Natural killer cell (primary cell): ENCODE data around the gene GCSAM. TPM values are rescaled to one million over a fixed set of nuclear protein-coding genes. Genes with fewer than 3 reads are reported as not detected.

Experiments used
- ATAC-seq, 3 donors: fragments of 150-1000 bp in 2 of 3; fragments of 200-7000 bp in 1 of 3; cut with Tn5 transposase; 1 replicate in 1 of 3; 2 replicates in 2 of 3; pipeline ENCODE4 v1.10.0; 2021; ENCODE audit warnings: mild to moderate bottlenecking in 2 of 3, moderate library complexity in 2 of 3
- DNase-seq, 2 donors: peaks; one replicate each; pipeline versions ENCODE4 v3.0.0 to v3.0.0-alpha.2; 2013 to 2021; ENCODE audit warnings: mixed read lengths in 1 of 2
- H3K27ac ChIP-seq: one replicate; pipeline ENCODE4 v1.5.1; 2013; ENCODE audit warnings: mild to moderate bottlenecking, low read length
- H3K27me3 ChIP-seq: one replicate; pipeline ENCODE4 v1.6.1; 2013; ENCODE audit warnings: low read length; ENCODE audit not compliant: control insufficient read depth, insufficient read depth
- H3K36me3 ChIP-seq: one replicate; pipeline ENCODE4 v1.6.1; 2013; ENCODE audit warnings: low read length; ENCODE audit not compliant: control insufficient read depth, insufficient read depth
- H3K4me1 ChIP-seq: one replicate; pipeline ENCODE4 v1.6.1; 2013; ENCODE audit warnings: low read length; ENCODE audit not compliant: control insufficient read depth, insufficient read depth
- H3K4me3 ChIP-seq: one replicate; pipeline ENCODE4 v1.5.1; 2013; ENCODE audit warnings: low read length
- H3K9me3 ChIP-seq: one replicate; pipeline ENCODE4 v1.6.1; 2013; ENCODE audit warnings: low read length; ENCODE audit not compliant: control insufficient read depth, insufficient read depth
- H3K27ac Mint-ChIP-seq, 2 donors: one replicate each; pipeline ENCODE4 v1.8.0; 2022; ENCODE audit warnings: mild to moderate bottlenecking in 2 of 2, mixed read lengths in 2 of 2, moderate library complexity in 1 of 2
- H3K27me3 Mint-ChIP-seq, 2 donors: one replicate each; pipeline ENCODE4 v1.8.0; 2022; ENCODE audit warnings: low read depth in 2 of 2, mixed read lengths in 2 of 2
- H3K36me3 Mint-ChIP-seq: one replicate; pipeline ENCODE4 v1.8.0; 2022; ENCODE audit warnings: mixed read lengths
- H3K4me1 Mint-ChIP-seq, 2 donors: one replicate each; pipeline ENCODE4 v1.8.0; 2022; ENCODE audit warnings: mixed read lengths in 2 of 2
- H3K4me3 Mint-ChIP-seq: one replicate; pipeline ENCODE4 v1.8.0; 2022; ENCODE audit warnings: mild to moderate bottlenecking, moderate library complexity, mixed read lengths
- H3K9me3 Mint-ChIP-seq, 2 donors: one replicate each; pipeline ENCODE4 v1.8.0; 2022; ENCODE audit warnings: mixed read lengths in 2 of 2
- WGBS: methylation state at CpG from one replicate; pipeline ENCODE4 v1.1.7; 2013; ENCODE audit warnings: missing lambda C conversion rate; ENCODE audit not compliant: insufficient coverage; 5-methylcytosine and 5-hydroxymethylcytosine counted together
- intact Hi-C: fragments of 100-400 bp; cut with micrococcal nuclease; formaldehyde crosslinking; loops from one replicate; pipeline ENCODE4 v1.14.2; 2022
- total RNA-seq, 4 donors: library from RNA; stranded (reverse); fragments of 120-200 nt in 1 of 4; gene quantifications; one replicate each; pipeline versions ENCODE4 v1.2.3 to v1.2.4, GENCODE V29; 2013 to 2022
- TF ChIP-seq, protein P1 (sequence below): fragments of 200-600 bp; IDR thresholded peaks from one replicate; pipeline ENCODE4 v1.8.0; 2022; ENCODE audit warnings: antibody characterized with exemption

The GCSAM gene
- total RNA-seq, 3 donors from 2014 or later (not counting 1 experiment from before 2014, with no cell fraction given) = 0.59 to 3.0 (median 1.1) TPM

DNA sequence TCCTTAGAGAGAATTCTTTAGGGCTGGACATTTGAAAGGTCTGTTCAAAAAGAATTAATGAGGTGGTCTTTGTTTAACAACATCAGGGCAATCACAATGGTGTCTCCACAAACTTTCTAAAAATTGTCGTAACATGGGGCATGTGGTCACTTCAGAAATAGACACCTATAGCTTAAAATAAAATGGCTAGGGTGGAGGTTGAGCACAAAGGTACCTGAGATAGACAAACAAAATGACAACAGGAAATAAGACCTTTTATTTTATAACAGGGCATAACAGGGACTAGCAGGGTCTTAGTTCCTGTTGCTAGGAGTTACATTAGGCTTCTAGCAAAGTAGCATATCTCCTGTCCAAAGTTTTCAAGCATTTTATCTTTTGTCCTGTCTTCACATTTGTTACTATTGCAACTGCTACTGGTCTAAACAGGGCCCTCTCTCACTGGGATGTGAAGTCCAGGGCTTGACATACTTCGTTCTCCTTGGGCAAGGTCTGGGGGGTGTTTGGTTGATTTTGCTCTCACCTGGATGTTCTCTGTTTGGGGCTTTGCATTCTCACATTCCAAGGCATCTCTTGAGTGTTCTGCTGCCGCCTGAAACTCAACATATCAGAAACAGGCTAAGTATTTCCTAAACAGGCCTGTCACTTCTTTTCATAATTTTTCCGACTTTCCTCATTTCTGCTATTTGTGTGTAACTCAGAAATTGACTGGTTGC, 3.0 kb downstream of the GCSAM start:
- H3K4me1 Mint-ChIP-seq = peaks cover 24 to 34% of the 10 kb centered on the region in 2 donors
- peak overlapping the region; percentile 80 for H3K27ac ChIP-seq
- intact Hi-C loops = no loop called here
- H3K9me3 ChIP-seq = no peaks in the 10 kb centered on the region
- H3K4me3 Mint-ChIP-seq = no peak overlapping the region
- no peaks in the 10 kb centered on the region for H3K36me3 Mint-ChIP-seq
- H3K36me3 ChIP-seq = no peaks in the 10 kb centered on the region
- ATAC-seq (no peak), DNase-seq (no peak)
- no peak overlapping the region for H3K27ac Mint-ChIP-seq
- TF ChIP-seq, protein P1, sequence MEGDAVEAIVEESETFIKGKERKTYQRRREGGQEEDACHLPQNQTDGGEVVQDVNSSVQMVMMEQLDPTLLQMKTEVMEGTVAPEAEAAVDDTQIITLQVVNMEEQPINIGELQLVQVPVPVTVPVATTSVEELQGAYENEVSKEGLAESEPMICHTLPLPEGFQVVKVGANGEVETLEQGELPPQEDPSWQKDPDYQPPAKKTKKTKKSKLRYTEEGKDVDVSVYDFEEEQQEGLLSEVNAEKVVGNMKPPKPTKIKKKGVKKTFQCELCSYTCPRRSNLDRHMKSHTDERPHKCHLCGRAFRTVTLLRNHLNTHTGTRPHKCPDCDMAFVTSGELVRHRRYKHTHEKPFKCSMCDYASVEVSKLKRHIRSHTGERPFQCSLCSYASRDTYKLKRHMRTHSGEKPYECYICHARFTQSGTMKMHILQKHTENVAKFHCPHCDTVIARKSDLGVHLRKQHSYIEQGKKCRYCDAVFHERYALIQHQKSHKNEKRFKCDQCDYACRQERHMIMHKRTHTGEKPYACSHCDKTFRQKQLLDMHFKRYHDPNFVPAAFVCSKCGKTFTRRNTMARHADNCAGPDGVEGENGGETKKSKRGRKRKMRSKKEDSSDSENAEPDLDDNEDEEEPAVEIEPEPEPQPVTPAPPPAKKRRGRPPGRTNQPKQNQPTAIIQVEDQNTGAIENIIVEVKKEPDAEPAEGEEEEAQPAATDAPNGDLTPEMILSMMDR = no peak
- no peak overlapping the region for H3K4me3 ChIP-seq
- 98% methylated on average over 2 of the region's 4 CpGs for WGBS
- H3K9me3 Mint-ChIP-seq = no peaks in the 10 kb centered on the region
- H3K4me1 ChIP-seq = peaks cover 16% of the 10 kb centered on the region
- no peaks in the 10 kb centered on the region for H3K27me3 ChIP-seq
- H3K27me3 Mint-ChIP-seq = no peaks in the 10 kb centered on the region

GRCh38 chr3:112128843-112129727, 4.0 kb downstream of the GCSAM start:
- intact Hi-C loops = no loop called here

DNA sequence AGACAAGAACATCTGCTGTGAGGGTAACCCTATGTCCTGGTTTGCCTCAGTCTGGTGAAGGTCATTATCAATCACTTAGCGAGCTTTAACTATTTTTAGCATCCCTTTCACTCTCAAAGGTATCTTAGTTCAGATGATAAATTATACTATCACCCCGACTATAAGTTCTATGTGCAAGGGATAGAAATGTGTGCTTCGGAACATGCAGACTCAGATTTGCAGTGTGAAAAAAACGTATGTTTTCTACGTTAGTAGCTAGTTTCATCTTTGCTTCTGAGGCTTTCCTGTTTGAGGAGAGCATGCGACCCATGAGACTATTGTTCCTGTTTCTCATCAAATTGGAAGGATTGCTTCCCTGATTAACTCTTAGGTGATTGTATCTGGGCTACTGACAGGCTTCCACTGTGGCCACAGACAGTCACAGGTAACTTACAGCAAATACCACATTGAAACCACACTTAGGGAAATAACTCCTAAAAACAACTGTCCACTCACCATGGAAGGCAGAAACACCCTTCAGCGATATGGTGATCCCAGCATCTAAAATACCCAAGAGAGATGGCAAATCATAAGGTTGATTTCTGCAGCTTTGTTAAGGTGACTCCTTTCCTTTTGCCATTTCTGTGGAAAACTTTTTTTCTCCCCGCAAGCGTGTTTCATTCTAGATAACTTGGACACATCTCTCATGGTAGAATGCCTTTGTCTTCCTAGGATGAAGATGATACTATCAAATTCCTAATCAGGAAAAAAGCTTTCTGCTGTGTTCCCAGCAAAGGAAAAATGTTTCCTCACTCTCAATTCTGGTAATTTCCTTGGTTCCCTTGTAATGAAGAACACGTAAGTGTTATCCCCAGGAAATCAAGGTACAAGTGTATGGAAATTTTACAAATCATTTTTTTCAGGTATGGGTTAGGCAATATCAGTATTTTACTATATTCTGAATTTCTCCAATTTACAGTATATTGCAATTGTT, 5.2 kb downstream of the GCSAM start:
- Histone ChIP-seq H3K4me3 (no peak overlapping the region), H3K27me3 (no peaks in the 10 kb centered on the region), H3K27ac (peak overlapping the region; percentile 63), H3K4me1 (peaks cover 3% of the 10 kb centered on the region), H3K36me3 (no peaks in the 10 kb centered on the region), H3K9me3 (no peaks in the 10 kb centered on the region)
- H3K4me3 Mint-ChIP-seq = peak overlapping the region; percentile 19
- H3K27ac Mint-ChIP-seq = peak overlapping the region in 1 of 2 donors; percentile 25
- no peaks in the 10 kb centered on the region for H3K9me3 Mint-ChIP-seq
- H3K27me3 Mint-ChIP-seq = no peaks in the 10 kb centered on the region
- H3K4me1 Mint-ChIP-seq = peaks cover 18 to 26% of the 10 kb centered on the region in 2 donors
- peak in 1 of 2 donors; percentile 55 for DNase-seq
- ATAC-seq = peak in 1 of 3 donors; percentile 40
- 34% methylated on average over 8 of the region's 10 CpGs for WGBS
- TF ChIP-seq, protein P1 = no peak
- intact Hi-C loops = no loop called here
- no peaks in the 10 kb centered on the region for H3K36me3 Mint-ChIP-seq

More at GRCh38 chr3:112128843-112129727, 4.0 kb downstream of the GCSAM start:
- TF ChIP-seq, protein P1 = no peak
- DNase-seq (peak in 1 of 2 donors; percentile 87), ATAC-seq (peak; percentile 21 to 56 (median 41))
- peak overlapping the region in 1 of 2 donors; percentile 4 for H3K27ac Mint-ChIP-seq
- H3K4me1 Mint-ChIP-seq = peaks cover 24 to 34% of the 10 kb centered on the region in 2 donors
- no peaks in the 10 kb centered on the region for H3K27me3 Mint-ChIP-seq
- no peaks in the 10 kb centered on the region for H3K9me3 Mint-ChIP-seq
- no peaks in the 10 kb centered on the region for H3K36me3 Mint-ChIP-seq
- WGBS = 45% methylated on average over 6 of the region's 7 CpGs
- Histone ChIP-seq H3K4me1 (peaks cover 13% of the 10 kb centered on the region), H3K4me3 (no peak overlapping the region), H3K9me3 (no peaks in the 10 kb centered on the region), H3K36me3 (no peaks in the 10 kb centered on the region), H3K27me3 (no peaks in the 10 kb centered on the region), H3K27ac (peak overlapping the region; percentile 80)
- no peak overlapping the region for H3K4me3 Mint-ChIP-seq
